OCI-LY3 (cell line): ENCODE data around the gene GM2A.

Experiments used
- CTCF ChIP-seq: fragments of 200-600, 300-600 bp; sonication (generic); IDR thresholded peaks from 2 replicates; pipeline ENCODE4 v1.5.1; 2014; ENCODE audit warnings: antibody characterized with exemption, low read length, low read depth
- EZH2phosphoT487 ChIP-seq: fragments of 200-600 bp; shearing (Covaris generic); IDR thresholded peaks from 2 replicates; pipeline ENCODE4 v1.6.1; 2018; ENCODE audit warnings: antibody characterized with exemption, mixed run types, low read depth

- TF ChIP-seq CTCF, result no peak
- TF ChIP-seq EZH2phosphoT487, result no peak
Observed at GRCh38 chr5:151252762-151253604, at the start of gene GM2A.
